Body of pancreas (tissue), 4 donors: Measurements from ENCODE around the gene MS4A4E.

Experiments
- CTCF ChIP-seq, 7 experiments: fragments of 450-650 bp in 4 of 7; fragments of 200-600 bp in 3 of 7; sonication (generic) in 3 of 7; IDR thresholded peaks; one replicate each; pipeline ENCODE4 v1.5.1; 2016 to 2019; ENCODE audit warnings: antibody characterized with exemption in 7 of 7
- POLR2A ChIP-seq, 3 donors: fragments of 450-650 bp; IDR thresholded peaks; one replicate each; pipeline ENCODE4 v1.6.1; 2016; ENCODE audit warnings: antibody characterized with exemption in 3 of 3, mild to moderate bottlenecking in 2 of 3

GRCh38 chr11:60265373-60266214, 22.7 kb upstream of the MS4A4E start:
- no peak for TF ChIP-seq POLR2A (IDR thresholded peaks at IDR 0.05)
- TF ChIP-seq CTCF (IDR thresholded peaks at IDR 0.05) = peak; percentile 47 to 79 (median 74)
